Endodermal cell (in vitro differentiated cells): ENCODE measurements around the gene MTIF3. TPM values are rescaled to one million over a fixed set of nuclear protein-coding genes. Genes with fewer than 3 reads are reported as not detected.

Source experiments
- DNase-seq: peaks from one replicate; pipeline ENCODE4 v3.0.0-alpha.2; 2017
- H3K27ac ChIP-seq: 2 replicates; pipeline ENCODE4 v1.5.1; 2013; ENCODE audit warnings: mild to moderate bottlenecking, low read depth, low read length, moderate library complexity
- H3K27me3 ChIP-seq: 2 replicates; pipeline ENCODE4 v1.6.1; 2013; ENCODE audit warnings: mild to moderate bottlenecking, low read length, moderate library complexity; ENCODE audit not compliant: insufficient read depth, control insufficient read depth, poor library complexity, severe bottlenecking
- H3K36me3 ChIP-seq: 2 replicates; pipeline ENCODE4 v1.7.0; 2013; ENCODE audit warnings: mild to moderate bottlenecking, low read length, moderate library complexity; ENCODE audit not compliant: control insufficient read depth, insufficient read depth
- H3K4me1 ChIP-seq: one replicate; pipeline ENCODE4 v1.7.0; 2013; ENCODE audit warnings: low read length; ENCODE audit not compliant: control insufficient read depth, insufficient read depth
- H3K4me3 ChIP-seq: 2 replicates; pipeline ENCODE4 v1.5.1; 2013; ENCODE audit warnings: mild to moderate bottlenecking, low read length, moderate library complexity
- H3K9ac ChIP-seq: 2 replicates; pipeline ENCODE4 v1.6.1; 2013; ENCODE audit warnings: mild to moderate bottlenecking, low read length, moderate library complexity; ENCODE audit not compliant: poor library complexity, severe bottlenecking; ENCODE audit errors: extremely low read depth
- H3K9me3 ChIP-seq: 2 replicates; pipeline ENCODE4 v1.6.1; 2013; ENCODE audit warnings: mild to moderate bottlenecking, low read length, moderate library complexity; ENCODE audit not compliant: control insufficient read depth
- H3K27ac Mint-ChIP-seq: 2 replicates; pipeline ENCODE4 v1.8.0; 2020; ENCODE audit warnings: mixed read lengths
- H3K27me3 Mint-ChIP-seq: 2 replicates; pipeline ENCODE4 v1.8.0; 2021; ENCODE audit warnings: mild to moderate bottlenecking, mixed read lengths; ENCODE audit not compliant: insufficient read depth
- H3K36me3 Mint-ChIP-seq: 2 replicates; pipeline ENCODE4 v1.8.0; 2020; ENCODE audit warnings: low read depth, mixed read lengths
- H3K4me1 Mint-ChIP-seq: 2 replicates; pipeline ENCODE4 v1.8.0; 2020; ENCODE audit warnings: mixed read lengths
- H3K4me3 Mint-ChIP-seq: 2 replicates; pipeline ENCODE4 v1.8.0; 2020; ENCODE audit warnings: mild to moderate bottlenecking, moderate library complexity, mixed read lengths
- H3K9me3 Mint-ChIP-seq: 2 replicates; pipeline ENCODE4 v1.8.0; 2020; ENCODE audit warnings: mild to moderate bottlenecking, mixed read lengths
- CTCF ChIP-seq: fragments of 200-600 bp; sonication (generic); conservative IDR thresholded peaks from 2 replicates; pipeline ENCODE4 v1.5.0; 2021; ENCODE audit warnings: antibody characterized with exemption, mild to moderate bottlenecking
- WGBS, 2 experiments: methylation state at CpG; one replicate each; pipeline versions ENCODE4 v1.1.5 to v1.1.7; 2013; ENCODE audit warnings: missing lambda C conversion rate in 2 of 2, mixed read lengths in 1 of 2; ENCODE audit not compliant: insufficient coverage in 1 of 2, insufficient read length in 1 of 2; 5-methylcytosine and 5-hydroxymethylcytosine counted together
- total RNA-seq, 2 donors: library from RNA; stranded (reverse); fragmentation: NEBNext Ultra II Directional in 1 of 2; extraction: Animal tissue kit (Norgen Biotek cat#: 25700) in 1 of 2; gene quantifications; 2 replicates in 1 of 2; 3 replicates in 1 of 2; pipeline ENCODE4 v1.2.1, GENCODE V29; 2021

Gene MTIF3
- total RNA-seq, 2 donors from 2014 or later = 35.0 to 46.8 TPM

GRCh38 chr13:27409013-27409412 lies 41.4 kb downstream of the MTIF3 start:
- 97 to 100% methylated on average over 1 to 2 of the region's 2 CpGs for WGBS, 2 experiments
- Histone ChIP-seq H3K27me3 (no peaks in the 10 kb centered on the region), H3K4me3 (no peak overlapping the region), H3K4me1 (no peaks in the 10 kb centered on the region), H3K9me3 (no peaks in the 10 kb centered on the region), H3K36me3 (no peaks in the 10 kb centered on the region), H3K9ac (no peak overlapping the region), H3K27ac (no peak overlapping the region)
- Mint-ChIP-seq H3K27me3 (peaks cover 7% of the 10 kb centered on the region), H3K4me1 (peaks cover 5% of the 10 kb centered on the region), H3K36me3 (no peaks in the 10 kb centered on the region), H3K9me3 (no peaks in the 10 kb centered on the region), H3K27ac (no peak overlapping the region), H3K4me3 (no peak overlapping the region)
- no peak for TF ChIP-seq CTCF
- no peak for DNase-seq

DNA sequence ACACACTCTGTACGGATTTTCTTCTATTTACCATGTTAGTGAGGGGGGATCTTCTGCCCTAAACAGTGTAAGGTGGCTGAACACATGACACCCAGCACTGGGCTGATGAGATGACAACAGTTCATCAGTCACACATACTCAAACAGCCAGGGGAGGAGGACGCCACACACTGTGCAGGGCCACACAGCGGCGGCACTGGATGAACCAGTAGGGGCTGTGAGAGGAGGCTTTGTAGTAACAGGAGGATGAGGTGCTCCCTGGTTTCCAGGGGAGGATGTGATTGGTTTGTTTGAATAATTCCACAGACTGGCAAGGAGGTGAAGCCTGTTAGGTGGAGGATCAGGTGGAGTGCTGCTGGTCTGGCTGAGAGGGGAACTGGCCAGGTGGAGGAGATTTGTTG lies 42.3 kb downstream of the MTIF3 start:
- Mint-ChIP-seq H3K4me1 (peaks cover 15% of the 10 kb centered on the region), H3K9me3 (no peaks in the 10 kb centered on the region), H3K4me3 (no peak overlapping the region), H3K27me3 (peaks cover 4% of the 10 kb centered on the region), H3K36me3 (no peaks in the 10 kb centered on the region), H3K27ac (no peak overlapping the region)
- no peak overlapping the region for H3K4me3 ChIP-seq
- TF ChIP-seq CTCF = no peak
- no peaks in the 10 kb centered on the region for H3K9me3 ChIP-seq
- WGBS, 2 experiments = 91% methylated on average over 4 of the region's 4 CpGs; no CpG with 5 or more reads in 1 of the 2 experiments
- no peak overlapping the region for H3K27ac ChIP-seq
- no peaks in the 10 kb centered on the region for H3K27me3 ChIP-seq
- no peaks in the 10 kb centered on the region for H3K36me3 ChIP-seq
- no peak for DNase-seq
- H3K4me1 ChIP-seq = no peaks in the 10 kb centered on the region
- no peak overlapping the region for H3K9ac ChIP-seq

DNA sequence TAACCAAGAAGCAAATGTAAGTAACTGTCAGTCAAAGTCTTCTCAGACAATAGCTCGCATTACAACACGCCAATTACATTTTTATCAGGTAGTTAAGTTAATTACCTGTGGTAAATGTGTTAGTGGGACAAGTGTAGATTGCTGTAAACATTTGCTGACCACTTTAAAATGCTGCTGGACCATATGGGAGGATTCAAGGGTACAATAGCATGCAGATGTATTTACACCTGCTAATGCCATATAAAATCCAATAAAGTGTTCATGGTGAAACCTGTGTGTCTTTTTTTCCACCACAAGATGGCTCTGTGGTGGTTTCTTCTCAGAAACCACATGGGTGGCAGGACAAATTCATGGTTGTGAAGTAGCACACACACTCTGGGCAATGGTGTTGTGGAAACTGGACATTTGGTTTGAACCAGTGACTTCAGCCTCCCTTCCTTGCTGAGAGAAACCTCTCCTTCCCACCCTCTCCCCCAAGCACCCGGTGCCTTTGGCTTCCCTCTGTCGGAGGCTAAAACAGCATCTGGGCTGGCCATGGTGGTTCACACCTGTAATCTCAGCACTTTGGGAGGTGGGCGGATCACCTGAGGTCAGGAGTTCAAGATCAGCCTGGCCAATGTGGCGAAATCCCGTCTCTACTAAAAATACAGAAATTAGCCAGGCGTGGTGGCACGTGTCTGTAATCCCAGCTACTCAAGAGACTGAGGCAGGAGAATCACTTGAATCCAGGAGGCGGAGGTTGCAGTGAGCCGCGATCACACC lies 44.0 kb downstream of the MTIF3 start:
- 94 to 95% methylated on average over 7 to 12 of the region's 12 CpGs for WGBS, 2 experiments
- Histone ChIP-seq H3K4me3 (no peak overlapping the region), H3K36me3 (no peaks in the 10 kb centered on the region), H3K27ac (no peak overlapping the region), H3K9me3 (no peaks in the 10 kb centered on the region), H3K27me3 (no peaks in the 10 kb centered on the region), H3K9ac (no peak overlapping the region), H3K4me1 (no peaks in the 10 kb centered on the region)
- no peaks in the 10 kb centered on the region for H3K9me3 Mint-ChIP-seq
- H3K27ac Mint-ChIP-seq = no peak overlapping the region
- H3K4me3 Mint-ChIP-seq = no peak overlapping the region
- peaks cover 16% of the 10 kb centered on the region for H3K4me1 Mint-ChIP-seq
- TF ChIP-seq CTCF = peak; percentile 72
- H3K36me3 Mint-ChIP-seq = no peaks in the 10 kb centered on the region
- no peak for DNase-seq
- peaks cover 2% of the 10 kb centered on the region for H3K27me3 Mint-ChIP-seq
